GM21576 (cell line): Measurements from ENCODE around the gene MFRP.

ENCODE experiments used
- ATAC-seq: cut with Tn5 transposase; IDR thresholded peaks from one replicate; pipeline ENCODE4 v1.9.1; 2021; ENCODE audit warnings: mild to moderate bottlenecking, moderate library complexity; ENCODE audit not compliant: unreplicated experiment

Gene MFRP

GRCh38 chr11:119338965-119339588 is 7.4 kb downstream of the MFRP start:
- no peak for ATAC-seq

GRCh38 chr11:119338318-119338890 is 8.1 kb downstream of the MFRP start:
- no peak for ATAC-seq

GRCh38 chr11:119337581-119338317 is 8.8 kb downstream of the MFRP start:
- no peak for ATAC-seq

- ATAC-seq, result no peak
Observed at GRCh38 chr11:119336744-119337469, 9.6 kb downstream of the MFRP start.

GRCh38 chr11:119335655-119336543 is 10.6 kb downstream of the MFRP start:
- no peak for ATAC-seq

- ATAC-seq, result no peak
Observed at GRCh38 chr11:119335091-119335654, 11.3 kb downstream of the MFRP start.

- peak; percentile 94 for ATAC-seq
Observed at GRCh38 chr11:119334174-119334930, 12.2 kb downstream of the MFRP start, which contains the start of gene RNF26. Gene RNF26, plus strand, starts transcription at chr11:119334527. Its CDS starts 596 bp downstream, at chr11:119335123.

GRCh38 chr11:119332111-119332765 is 14.3 kb downstream of the MFRP start:
- no peak for ATAC-seq

GRCh38 chr11:119330237-119330636 is 16.3 kb downstream of the MFRP start:
- no peak for ATAC-seq

GRCh38 chr11:119329320-119329719 is 17.2 kb downstream of the MFRP start:
- ATAC-seq, result no peak

GRCh38 chr11:119324189-119324588 is 22.3 kb downstream of the MFRP start:
- no peak for ATAC-seq

GRCh38 chr11:119323532-119324033 is 22.9 kb downstream of the MFRP start:
- no peak for ATAC-seq

- no peak for ATAC-seq
Observed at GRCh38 chr11:119322921-119323531, 23.5 kb downstream of the MFRP start.

- ATAC-seq, result no peak
Observed at GRCh38 chr11:119322360-119322739, 24.2 kb downstream of the MFRP start.

- ATAC-seq, result peak; percentile 52
Observed at GRCh38 chr11:119320776-119321524, 25.6 kb downstream of the MFRP start.

- ATAC-seq, result no peak
Observed at GRCh38 chr11:119320240-119320775, 26.2 kb downstream of the MFRP start.

GRCh38 chr11:119319700-119320239 is 26.7 kb downstream of the MFRP start:
- no peak for ATAC-seq
